GM12865 (cell line): ENCODE results near the gene GOLM1.
"Not testable (repeated sequence)": the region's sequence is repeated elsewhere in the genome, so short reads cannot be mapped to it uniquely, and the experiment has no call there.

ENCODE experiments used
- DNase-seq: peaks from one replicate; pipeline ENCODE4 v3.0.0; 2010; ENCODE audit warnings: low read depth
- H3K4me3 ChIP-seq: 2 replicates; pipeline ENCODE4 v1.5.1; 2011; ENCODE audit warnings: mild to moderate bottlenecking, low read depth, low read length, control low read depth
- TF ChIP-seq, protein P1 (sequence below): IDR thresholded peaks from 2 replicates; pipeline ENCODE4 v1.5.1; 2011; ENCODE audit warnings: low read length, control low read depth, low read depth, inconsistent platforms; ENCODE audit not compliant: insufficient read depth; ENCODE audit errors: missing control alignments

The GOLM1 gene, protein sequence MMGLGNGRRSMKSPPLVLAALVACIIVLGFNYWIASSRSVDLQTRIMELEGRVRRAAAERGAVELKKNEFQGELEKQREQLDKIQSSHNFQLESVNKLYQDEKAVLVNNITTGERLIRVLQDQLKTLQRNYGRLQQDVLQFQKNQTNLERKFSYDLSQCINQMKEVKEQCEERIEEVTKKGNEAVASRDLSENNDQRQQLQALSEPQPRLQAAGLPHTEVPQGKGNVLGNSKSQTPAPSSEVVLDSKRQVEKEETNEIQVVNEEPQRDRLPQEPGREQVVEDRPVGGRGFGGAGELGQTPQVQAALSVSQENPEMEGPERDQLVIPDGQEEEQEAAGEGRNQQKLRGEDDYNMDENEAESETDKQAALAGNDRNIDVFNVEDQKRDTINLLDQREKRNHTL

DNA sequence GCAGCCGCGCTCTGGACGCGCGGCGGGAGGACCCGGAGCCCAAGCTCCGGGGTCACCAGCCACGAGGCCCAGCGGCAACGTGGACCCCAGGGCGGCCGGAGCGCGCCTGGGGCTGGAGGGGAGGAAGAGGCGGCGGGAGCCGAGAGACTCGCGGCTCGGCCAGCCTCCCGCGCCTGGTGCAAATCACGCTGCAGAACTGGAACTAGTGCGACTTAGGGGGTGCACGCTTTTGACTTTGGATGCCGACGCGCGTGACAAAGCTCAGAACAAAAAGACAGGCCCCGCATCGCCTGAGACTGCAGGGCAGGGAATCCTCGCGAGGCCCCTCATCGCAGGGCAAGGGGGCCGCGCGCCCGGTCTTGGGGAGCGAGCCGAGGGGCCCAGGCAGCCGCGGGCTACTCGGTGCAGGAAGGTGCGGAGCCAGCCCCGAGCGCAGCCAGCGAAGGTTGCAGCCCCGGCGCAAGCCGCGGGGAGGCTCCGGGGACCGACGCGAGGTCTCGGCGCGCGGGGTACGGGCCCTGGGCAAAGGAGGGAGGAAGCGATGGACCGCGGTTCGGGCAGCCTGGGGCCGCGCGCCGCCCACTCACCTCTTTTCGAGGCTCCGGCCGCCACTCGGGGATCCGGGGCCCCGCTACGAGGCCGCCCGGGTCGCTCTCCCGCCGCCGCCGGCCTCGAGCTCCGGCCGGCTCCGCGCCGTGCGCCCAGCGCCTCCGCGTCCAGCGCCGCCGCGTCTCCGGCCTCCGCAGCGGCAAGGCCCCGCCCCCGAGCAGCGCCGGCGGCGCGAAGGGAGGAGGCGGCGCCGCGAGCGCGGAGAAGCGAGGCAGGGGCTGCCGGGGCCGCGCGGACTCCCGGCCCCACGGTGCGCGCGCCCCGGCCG is at the start of gene GOLM1:
GOLM1 (minus strand) TSS at position 735 of the 877 bp plus-strand sequence. CDS start 20,238 bp downstream, outside the sequence.
- peak within 1 kb of the TSS; percentile 88 for H3K4me3 ChIP-seq
- TF ChIP-seq, protein P1, sequence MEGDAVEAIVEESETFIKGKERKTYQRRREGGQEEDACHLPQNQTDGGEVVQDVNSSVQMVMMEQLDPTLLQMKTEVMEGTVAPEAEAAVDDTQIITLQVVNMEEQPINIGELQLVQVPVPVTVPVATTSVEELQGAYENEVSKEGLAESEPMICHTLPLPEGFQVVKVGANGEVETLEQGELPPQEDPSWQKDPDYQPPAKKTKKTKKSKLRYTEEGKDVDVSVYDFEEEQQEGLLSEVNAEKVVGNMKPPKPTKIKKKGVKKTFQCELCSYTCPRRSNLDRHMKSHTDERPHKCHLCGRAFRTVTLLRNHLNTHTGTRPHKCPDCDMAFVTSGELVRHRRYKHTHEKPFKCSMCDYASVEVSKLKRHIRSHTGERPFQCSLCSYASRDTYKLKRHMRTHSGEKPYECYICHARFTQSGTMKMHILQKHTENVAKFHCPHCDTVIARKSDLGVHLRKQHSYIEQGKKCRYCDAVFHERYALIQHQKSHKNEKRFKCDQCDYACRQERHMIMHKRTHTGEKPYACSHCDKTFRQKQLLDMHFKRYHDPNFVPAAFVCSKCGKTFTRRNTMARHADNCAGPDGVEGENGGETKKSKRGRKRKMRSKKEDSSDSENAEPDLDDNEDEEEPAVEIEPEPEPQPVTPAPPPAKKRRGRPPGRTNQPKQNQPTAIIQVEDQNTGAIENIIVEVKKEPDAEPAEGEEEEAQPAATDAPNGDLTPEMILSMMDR: peak; percentile 6
- peak; percentile 71 for DNase-seq

DNA sequence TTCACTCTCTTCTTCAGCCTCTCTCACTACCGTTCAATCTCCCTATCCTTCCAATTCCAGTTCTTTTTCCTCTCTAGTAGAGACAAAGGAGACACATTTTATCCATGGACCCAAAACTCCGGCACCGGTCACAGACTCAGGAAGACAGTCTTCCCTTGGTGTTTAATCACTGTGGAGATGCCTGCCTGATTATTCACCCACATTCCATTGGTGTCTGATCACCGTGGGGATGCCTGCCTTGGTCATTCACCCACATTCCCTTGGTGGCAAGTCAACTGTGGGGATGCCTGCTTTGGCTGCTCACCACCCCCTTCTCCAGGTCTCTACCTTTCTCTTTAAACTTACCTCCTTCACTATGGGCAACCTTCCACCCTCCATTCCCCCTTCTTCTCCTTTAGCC is 47.3 kb upstream of the GOLM1 start:
- H3K4me3 ChIP-seq, DNase-seq: not testable (repeated sequence)

DNA sequence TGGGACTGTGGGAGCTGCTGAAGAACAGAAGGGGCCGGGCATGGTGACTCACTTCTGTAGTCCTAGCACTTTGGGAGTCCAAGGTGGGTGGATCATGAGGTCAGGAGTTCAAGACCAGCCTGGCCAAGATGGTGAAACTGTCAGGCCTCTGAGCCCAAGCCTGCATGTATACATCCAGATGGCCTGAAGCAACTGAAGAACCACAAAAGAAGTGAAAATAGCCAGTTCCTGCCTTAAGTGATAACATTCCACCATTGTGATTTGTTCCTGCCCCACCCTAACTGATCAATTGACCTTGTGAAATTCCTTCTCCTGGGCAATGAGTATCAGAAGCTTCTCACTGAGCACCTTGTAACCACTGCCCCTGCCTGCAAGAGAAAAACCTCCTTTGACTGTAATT is 46.6 kb upstream of the GOLM1 start:
- not testable (repeated sequence) for H3K4me3 ChIP-seq, DNase-seq

DNA sequence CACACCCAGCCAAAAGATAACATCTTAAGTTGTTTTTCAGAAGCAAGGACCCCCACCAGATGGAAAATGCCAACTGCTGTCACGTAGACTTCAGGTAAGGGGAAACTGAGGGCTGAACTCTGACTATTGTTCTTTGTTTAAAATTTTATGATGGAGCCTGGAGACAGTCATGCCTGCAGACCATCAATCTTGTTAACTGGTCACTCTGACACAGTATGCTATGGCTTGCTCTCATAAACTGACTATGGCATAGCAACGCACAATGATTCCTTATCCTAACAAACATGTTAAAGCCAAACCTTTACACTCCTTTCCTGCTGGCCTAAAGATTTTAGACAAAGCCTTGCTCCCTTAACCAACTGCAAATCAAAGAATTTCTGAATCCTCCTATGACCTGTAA is 43.6 kb upstream of the GOLM1 start:
- TF ChIP-seq, protein P1: no peak
- no peak for DNase-seq
- no peak overlapping the region for H3K4me3 ChIP-seq

DNA sequence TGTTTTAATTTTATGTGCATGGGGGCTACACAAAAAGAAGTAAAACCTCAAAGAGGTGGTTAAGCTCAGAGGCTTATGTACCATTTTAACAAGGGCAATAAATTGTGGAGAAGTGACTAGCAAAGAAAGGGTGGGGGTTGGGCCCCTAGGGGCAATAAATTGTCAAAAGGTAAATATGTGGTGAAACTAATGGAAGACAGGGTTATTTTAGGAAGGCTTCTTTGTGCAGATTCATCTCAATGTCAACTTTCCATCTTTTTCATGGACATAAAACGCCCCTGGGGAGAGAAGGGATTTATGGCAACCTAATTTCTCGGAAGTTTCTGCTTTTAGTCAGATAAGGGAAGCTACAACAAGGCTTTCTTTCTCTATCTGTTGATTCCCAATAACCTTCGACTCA is 42.5 kb upstream of the GOLM1 start:
- no peak for DNase-seq
- TF ChIP-seq, protein P1: no peak
- H3K4me3 ChIP-seq: no peak overlapping the region

DNA sequence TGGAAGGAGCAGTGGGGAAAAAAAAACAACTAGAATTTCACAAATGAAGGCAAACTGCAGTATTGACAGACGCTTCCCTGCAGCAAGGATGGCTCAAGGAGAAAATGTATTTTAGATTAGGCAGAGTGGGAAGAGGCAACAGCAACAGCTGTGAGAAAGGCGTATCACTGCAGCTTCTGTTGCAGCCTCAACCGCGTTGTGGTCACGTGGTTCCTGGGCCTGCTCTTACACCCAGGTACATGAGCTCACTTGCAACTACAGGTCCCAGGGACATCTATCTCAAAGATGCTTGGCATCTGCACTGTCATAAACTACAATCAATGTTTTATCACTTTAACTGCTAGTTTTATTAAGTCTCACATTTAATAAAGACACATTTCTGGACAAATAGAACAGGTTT is 36.0 kb upstream of the GOLM1 start:
- no peak overlapping the region for H3K4me3 ChIP-seq
- TF ChIP-seq, protein P1: no peak
- no peak for DNase-seq

DNA sequence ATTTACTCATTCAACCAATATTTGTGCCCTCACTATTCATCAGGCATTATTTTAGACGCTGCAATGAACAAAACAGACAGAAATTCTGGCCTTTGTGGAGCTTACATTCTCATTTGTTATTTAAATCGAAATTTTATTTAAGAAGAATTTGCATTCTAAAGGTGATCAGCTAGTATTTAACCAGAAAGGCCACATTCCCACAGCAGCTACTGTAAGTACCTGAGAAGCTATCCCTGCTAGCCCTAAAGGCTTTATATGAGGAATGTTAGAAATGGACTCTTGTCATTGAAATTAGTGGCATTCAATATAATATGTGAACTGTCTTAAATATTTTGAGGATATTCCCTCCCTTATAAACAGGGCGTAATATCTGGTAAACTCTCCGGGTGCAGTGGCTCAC is 35.0 kb upstream of the GOLM1 start:
- no peak overlapping the region for H3K4me3 ChIP-seq
- no peak for DNase-seq
- TF ChIP-seq, protein P1: no peak
